HepG2 (cell line): ENCODE results near the gene SLC2A4. TPM values are rescaled to one million over a fixed set of nuclear protein-coding genes. Genes with fewer than 3 reads are reported as not detected.

Experiments
- AHR ChIP-seq: IDR thresholded peaks from 2 replicates; pipeline ENCODE4 v1.6.1; 2018; ENCODE audit warnings: missing genetic modification reagents, missing compliant biosample characterization
- AKAP8 ChIP-seq: sonication (generic); formaldehyde crosslinking; IDR thresholded peaks from 2 replicates; pipeline ENCODE4 v1.5.1; 2020; ENCODE audit warnings: mild to moderate bottlenecking, missing genetic modification reagents
- CBX2 ChIP-seq, 2 experiments: fragments of 200-600 bp in 1 of 2; sonication (generic); formaldehyde crosslinking in 1 of 2; IDR thresholded peaks; 2 replicates each; pipeline versions ENCODE4 v1.7.0 to v1.8.1; 2018 to 2022; ENCODE audit warnings: low read depth in 2 of 2, low read length in 1 of 2, mild to moderate bottlenecking in 1 of 2, missing genetic modification reagents in 1 of 2
- CC2D1A ChIP-seq: sonication (generic); formaldehyde crosslinking; IDR thresholded peaks from 2 replicates; pipeline ENCODE4 v1.8.1; 2023; ENCODE audit warnings: mild to moderate bottlenecking, missing genetic modification reagents
- DR1 ChIP-seq: sonication (generic); formaldehyde crosslinking; IDR thresholded peaks from 2 replicates; pipeline ENCODE4 v1.8.0; 2021; ENCODE audit warnings: mild to moderate bottlenecking, missing genetic modification reagents, inconsistent platforms
- ETV5 ChIP-seq: IDR thresholded peaks from 2 replicates; pipeline ENCODE4 v1.6.1; 2018; ENCODE audit warnings: missing biosample characterization, missing genetic modification reagents, inconsistent platforms, borderline replicate concordance
- FOSL2 ChIP-seq: sonication (generic); formaldehyde crosslinking; IDR thresholded peaks from 2 replicates; pipeline ENCODE4 v1.4.0; 2020; ENCODE audit warnings: missing genetic modification reagents
- MAFF ChIP-seq: IDR thresholded peaks from 2 replicates; pipeline ENCODE4 v1.6.1; 2011; ENCODE audit warnings: low read depth, low read length, improper control_type of control experiment
- MAFG ChIP-seq: sonication (generic); formaldehyde crosslinking; IDR thresholded peaks from 2 replicates; pipeline ENCODE4 v1.5.1; 2020; ENCODE audit warnings: mild to moderate bottlenecking, missing genetic modification reagents
- NFATC3 ChIP-seq: sonication (generic); formaldehyde crosslinking; IDR thresholded peaks from 2 replicates; pipeline ENCODE4 v1.5.1; 2020; ENCODE audit warnings: mild to moderate bottlenecking, missing genetic modification reagents
- NONO ChIP-seq, 2 experiments: fragments of 450-650 bp in 1 of 2; sonication (generic) in 1 of 2; formaldehyde crosslinking in 1 of 2; IDR thresholded peaks in 1 of 2; conservative IDR thresholded peaks in 1 of 2; 2 replicates each; pipeline versions ENCODE4 v1.6.1 to v1.8.0; 2017 to 2022; ENCODE audit warnings: mild to moderate bottlenecking in 1 of 2, missing genetic modification reagents in 1 of 2, moderate library complexity in 1 of 2
- ONECUT2 ChIP-seq: sonication (generic); formaldehyde crosslinking; IDR thresholded peaks from 2 replicates; pipeline ENCODE4 v1.4.0; 2020; ENCODE audit warnings: missing genetic modification reagents
- POLR2AphosphoS2 ChIP-seq: IDR thresholded peaks from 2 replicates; pipeline ENCODE4 v1.6.1; 2011; ENCODE audit warnings: low read depth, low read length, improper control_type of control experiment
- RARA ChIP-seq: IDR thresholded peaks from 2 replicates; pipeline ENCODE4 v1.6.1; 2016; ENCODE audit warnings: missing genetic modification reagents, missing compliant biosample characterization
- SETDB1 ChIP-seq: sonication (generic); formaldehyde crosslinking; IDR thresholded peaks from 2 replicates; pipeline ENCODE4 v1.5.1; 2020; ENCODE audit warnings: missing genetic modification reagents, mild to moderate bottlenecking, borderline replicate concordance
- SRF ChIP-seq: IDR thresholded peaks from 2 replicates; pipeline ENCODE4 v1.6.1; 2011; ENCODE audit warnings: mild to moderate bottlenecking, low read depth, low read length, moderate library complexity
- TRIM24 ChIP-seq: sonication (generic); formaldehyde crosslinking; IDR thresholded peaks from 2 replicates; pipeline ENCODE4 v1.8.0; 2022; ENCODE audit warnings: mild to moderate bottlenecking, missing genetic modification reagents
- ZKSCAN1 ChIP-seq: fragments of 150-350 bp; IDR thresholded peaks from 2 replicates; pipeline ENCODE4 v1.6.1; 2014; ENCODE audit warnings: low read length
- ZNF101 ChIP-seq: sonication (generic); formaldehyde crosslinking; IDR thresholded peaks from 2 replicates; pipeline ENCODE4 v1.4.0; 2020; ENCODE audit warnings: mild to moderate bottlenecking, low read depth, missing genetic modification reagents, borderline replicate concordance
- ZNF24 ChIP-seq: fragments of 450-650 bp; IDR thresholded peaks from 2 replicates; pipeline ENCODE4 v1.6.1; 2017; ENCODE audit warnings: antibody characterized with exemption, mild to moderate bottlenecking
- ZNF564 ChIP-seq: sonication (generic); formaldehyde crosslinking; IDR thresholded peaks from 2 replicates; pipeline ENCODE4 v1.8.1; 2023; ENCODE audit warnings: mild to moderate bottlenecking, missing genetic modification reagents
- ZNF576 ChIP-seq: sonication (generic); formaldehyde crosslinking; IDR thresholded peaks from 2 replicates; pipeline ENCODE4 v1.4.0; 2020; ENCODE audit warnings: mild to moderate bottlenecking, missing genetic modification reagents
- ZNF782 ChIP-seq: sonication (generic); formaldehyde crosslinking; IDR thresholded peaks from 2 replicates; pipeline ENCODE4 v1.4.0; 2020; ENCODE audit warnings: missing genetic modification reagents, mild to moderate bottlenecking, borderline replicate concordance
- ZNF83 ChIP-seq: sonication (generic); formaldehyde crosslinking; IDR thresholded peaks from 2 replicates; pipeline ENCODE4 v1.4.0; 2020; ENCODE audit warnings: missing genetic modification reagents, mild to moderate bottlenecking, borderline replicate concordance
- ZNF878 ChIP-seq: sonication (generic); formaldehyde crosslinking; IDR thresholded peaks from 2 replicates; pipeline ENCODE4 v1.8.1; 2023; ENCODE audit warnings: mild to moderate bottlenecking, missing genetic modification reagents, moderate library complexity
- polyA plus RNA-seq, 8 experiments: library from polyadenylated mRNA; depleted of rRNA in 3 of 8; stranded (reverse) in 7 of 8; unstranded in 1 of 8; fragments of >200 nt; fragmentation: Illumina TruSeq in 4 of 8; extraction: Trizol in 4 of 8; gene quantifications; 2 replicates each; pipeline versions ENCODE4 v1.2.1 to v1.2.3, GENCODE V29; 2011 to 2016; ENCODE audit warnings: low read depth in 4 of 8, missing spikeins in 1 of 8, mixed read lengths in 1 of 8; ENCODE audit not compliant: insufficient read depth in 1 of 8
- total RNA-seq, 5 experiments: library from RNA; depleted of rRNA; stranded (reverse); fragments of >200 nt; fragmentation: Illumina TruSeq; extraction: Trizol; gene quantifications; 2 replicates each; pipeline ENCODE4 v1.2.3, GENCODE V29; 2016; ENCODE audit warnings: low read depth in 1 of 5
- TF ChIP-seq, protein P1 (sequence below): sonication (generic); formaldehyde crosslinking; conservative IDR thresholded peaks from 2 replicates; pipeline ENCODE4 v1.8.1; 2023; ENCODE audit warnings: missing genetic modification reagents
- TF ChIP-seq, protein P2 (sequence below): sonication (generic); formaldehyde crosslinking; IDR thresholded peaks from 2 replicates; pipeline ENCODE4 v1.4.0; 2020; ENCODE audit warnings: mild to moderate bottlenecking, missing genetic modification reagents
- TF ChIP-seq, protein P3 (sequence below): sonication (generic); formaldehyde crosslinking; IDR thresholded peaks from 2 replicates; pipeline ENCODE4 v1.4.0; 2020; ENCODE audit warnings: missing genetic modification reagents

Gene SLC2A4
- total and polyA plus RNA-seq, 2 of the 13 experiments (the other 11 are each of a cell fraction or from before 2014, with no cell fraction given): 4.9 to 5.8 TPM

DNA sequence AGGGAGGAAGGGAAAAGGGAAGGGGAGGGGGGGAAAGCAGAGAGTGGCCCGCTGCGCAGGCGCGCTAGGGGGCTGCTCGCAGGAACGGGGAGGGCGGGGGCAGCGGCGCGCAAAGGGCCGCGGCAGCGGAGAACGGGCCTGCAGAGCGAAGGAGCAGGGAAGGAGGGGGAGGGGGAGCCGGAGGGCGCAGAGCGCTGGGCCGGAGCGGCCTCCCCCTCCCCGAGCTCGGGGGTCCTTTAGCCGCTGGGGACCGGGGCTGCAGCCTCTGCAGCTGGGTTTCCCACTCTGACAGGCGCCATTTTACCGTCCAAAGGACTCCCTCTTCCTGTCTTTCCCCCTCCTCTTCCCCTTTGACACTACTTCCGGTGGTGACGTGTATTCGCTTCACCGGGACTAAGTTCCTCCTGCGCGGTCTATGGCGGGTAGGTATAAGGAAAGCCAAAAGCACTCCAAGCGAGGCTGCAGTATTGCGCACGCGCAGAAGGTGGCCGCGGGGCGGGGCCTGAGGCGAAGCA lies 29.8 kb upstream of the SLC2A4 start, which contains the start of gene CTDNEP1 (continued):
- TF ChIP-seq TRIM24 (CRISPR knock-in tag) (no peak), AKAP8 (CRISPR knock-in tag) (no peak), DR1 (CRISPR knock-in tag) (no peak), FOSL2 (CRISPR knock-in tag) (no peak), ZNF101 (CRISPR knock-in tag) (no peak), SRF (no peak; the same call in 1 of the 2 replicates), RARA (CRISPR knock-in tag) (no peak), ZNF576 (CRISPR knock-in tag) (no peak), ZNF83 (CRISPR knock-in tag) (no peak), MAFF (no peak), NFATC3 (no peak), ZNF878 (CRISPR knock-in tag) (no peak), CC2D1A (CRISPR knock-in tag) (no peak), POLR2AphosphoS2 (no peak), AHR (CRISPR knock-in tag) (no peak), ZNF564 (CRISPR knock-in tag) (no peak), SETDB1 (CRISPR knock-in tag) (no peak), ZKSCAN1 (no peak), ZNF24 (no peak), ONECUT2 (CRISPR knock-in tag) (no peak), CBX2 (IDR thresholded peaks at IDR 0.05; ENCODE audit: low read depth, low read length) (no peak), CBX2 (CRISPR knock-in tag; IDR thresholded peaks at IDR 0.05; ENCODE audit: low read depth) (no peak), ZNF782 (no peak), ETV5 (CRISPR knock-in tag) (peak; percentile 49; the same call in 1 of the 2 replicates), NONO (IDR thresholded peaks at IDR 0.05) (no peak), NONO (CRISPR knock-in tag; conservative IDR thresholded peaks at IDR 0.05) (no peak), MAFG (CRISPR knock-in tag) (no peak)
- TF ChIP-seq, protein P1, sequence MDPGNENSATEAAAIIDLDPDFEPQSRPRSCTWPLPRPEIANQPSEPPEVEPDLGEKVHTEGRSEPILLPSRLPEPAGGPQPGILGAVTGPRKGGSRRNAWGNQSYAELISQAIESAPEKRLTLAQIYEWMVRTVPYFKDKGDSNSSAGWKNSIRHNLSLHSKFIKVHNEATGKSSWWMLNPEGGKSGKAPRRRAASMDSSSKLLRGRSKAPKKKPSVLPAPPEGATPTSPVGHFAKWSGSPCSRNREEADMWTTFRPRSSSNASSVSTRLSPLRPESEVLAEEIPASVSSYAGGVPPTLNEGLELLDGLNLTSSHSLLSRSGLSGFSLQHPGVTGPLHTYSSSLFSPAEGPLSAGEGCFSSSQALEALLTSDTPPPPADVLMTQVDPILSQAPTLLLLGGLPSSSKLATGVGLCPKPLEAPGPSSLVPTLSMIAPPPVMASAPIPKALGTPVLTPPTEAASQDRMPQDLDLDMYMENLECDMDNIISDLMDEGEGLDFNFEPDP (CRISPR knock-in tag): no peak
- TF ChIP-seq, protein P2, sequence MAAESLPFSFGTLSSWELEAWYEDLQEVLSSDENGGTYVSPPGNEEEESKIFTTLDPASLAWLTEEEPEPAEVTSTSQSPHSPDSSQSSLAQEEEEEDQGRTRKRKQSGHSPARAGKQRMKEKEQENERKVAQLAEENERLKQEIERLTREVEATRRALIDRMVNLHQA: no peak
- TF ChIP-seq, protein P3, sequence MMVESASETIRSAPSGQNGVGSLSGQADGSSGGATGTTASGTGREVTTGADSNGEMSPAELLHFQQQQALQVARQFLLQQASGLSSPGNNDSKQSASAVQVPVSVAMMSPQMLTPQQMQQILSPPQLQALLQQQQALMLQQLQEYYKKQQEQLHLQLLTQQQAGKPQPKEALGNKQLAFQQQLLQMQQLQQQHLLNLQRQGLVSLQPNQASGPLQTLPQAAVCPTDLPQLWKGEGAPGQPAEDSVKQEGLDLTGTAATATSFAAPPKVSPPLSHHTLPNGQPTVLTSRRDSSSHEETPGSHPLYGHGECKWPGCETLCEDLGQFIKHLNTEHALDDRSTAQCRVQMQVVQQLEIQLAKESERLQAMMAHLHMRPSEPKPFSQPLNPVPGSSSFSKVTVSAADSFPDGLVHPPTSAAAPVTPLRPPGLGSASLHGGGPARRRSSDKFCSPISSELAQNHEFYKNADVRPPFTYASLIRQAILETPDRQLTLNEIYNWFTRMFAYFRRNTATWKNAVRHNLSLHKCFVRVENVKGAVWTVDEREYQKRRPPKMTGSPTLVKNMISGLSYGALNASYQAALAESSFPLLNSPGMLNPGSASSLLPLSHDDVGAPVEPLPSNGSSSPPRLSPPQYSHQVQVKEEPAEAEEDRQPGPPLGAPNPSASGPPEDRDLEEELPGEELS (CRISPR knock-in tag): no peak
